IMR-90 (cell line): ENCODE measurements around the gene PIEZO2. TPM values are rescaled to one million over a fixed set of nuclear protein-coding genes. Genes with fewer than 3 reads are reported as not detected.

ENCODE experiments used
- ATAC-seq: fragments of 200-7000 bp; cut with Tn5 transposase; 2 replicates; pipeline ENCODE4 v1.9.1; 2020; ENCODE audit warnings: low read depth, mild to moderate bottlenecking, moderate library complexity
- BruUV-seq: library from RNA; stranded (reverse); fragments of 400-500 nt; replicated peaks from 2 replicates; lab custom pipeline; 2021; lab: Mats Ljungman, UMichigan
- CTCF ChIA-PET: fragments of 300-600 bp; formaldehyde crosslinking; extraction: SDS; loops from one replicate; lab custom pipeline; 2021; ENCODE audit warnings: antibody characterized with exemption; lab: Yijun Ruan, JAX
- POLR2A ChIA-PET: fragments of 300-600 bp; sonication (Branson Sonifier 250); formaldehyde crosslinking; loops from one replicate; lab custom pipeline; 2022; ENCODE audit warnings: antibody characterized with exemption; ENCODE audit not compliant: unreplicated experiment; lab: Charles Lee
- DNase-seq: peaks from one replicate; pipeline ENCODE4 v3.0.0; 2013
- H2AFZ ChIP-seq: replicated peaks from 2 replicates; pipeline ENCODE3; 2013; ENCODE audit warnings: low read length, mild to moderate bottlenecking; ENCODE audit not compliant: poor library complexity
- H2AK5ac ChIP-seq: 2 replicates; pipeline ENCODE4 v1.6.1; 2013; ENCODE audit warnings: low read depth, low read length, inconsistent platforms
- H2AK9ac ChIP-seq: replicated peaks from 2 replicates; pipeline ENCODE3; 2013; ENCODE audit warnings: mild to moderate bottlenecking, low read depth, low read length, moderate library complexity; ENCODE audit not compliant: poor library complexity
- H2BK120ac ChIP-seq: 2 replicates; pipeline ENCODE4 v1.6.1; 2013; ENCODE audit warnings: low read depth, low read length, inconsistent platforms
- H2BK15ac ChIP-seq: 3 replicates; pipeline ENCODE4 v1.6.1; 2013; ENCODE audit warnings: low read depth, low read length, inconsistent platforms
- H2BK20ac ChIP-seq: 2 replicates; pipeline ENCODE4 v1.6.1; 2013; ENCODE audit warnings: low read depth, mild to moderate bottlenecking, inconsistent platforms, low read length, moderate library complexity
- H2BK5ac ChIP-seq: 2 replicates; pipeline ENCODE4 v1.6.1; 2013; ENCODE audit warnings: mild to moderate bottlenecking, low read depth, low read length, inconsistent platforms; ENCODE audit not compliant: poor library complexity, severe bottlenecking
- H3K14ac ChIP-seq: replicated peaks from 2 replicates; pipeline ENCODE4 v1.6.1; 2013; ENCODE audit warnings: low read depth, low read length, inconsistent platforms
- H3K18ac ChIP-seq: 2 replicates; pipeline ENCODE4 v1.6.1; 2013; ENCODE audit warnings: low read depth, low read length, control low read depth
- H3K23ac ChIP-seq: 2 replicates; pipeline ENCODE4 v1.6.1; 2013; ENCODE audit warnings: low read depth, low read length, inconsistent platforms
- H3K27ac ChIP-seq: 2 replicates; pipeline ENCODE4 v1.5.1; 2013; ENCODE audit warnings: mild to moderate bottlenecking, control low read depth, low read length; ENCODE audit not compliant: insufficient read depth
- H3K27me3 ChIP-seq: 2 replicates; pipeline ENCODE4 v1.6.1; 2013; ENCODE audit warnings: low read length; ENCODE audit not compliant: control insufficient read depth, insufficient read depth
- H3K36me3 ChIP-seq: 2 replicates; pipeline ENCODE4 v1.6.1; 2013; ENCODE audit warnings: low read length, mixed read lengths; ENCODE audit not compliant: control insufficient read depth, insufficient read depth
- H3K4ac ChIP-seq: 2 replicates; pipeline ENCODE4 v1.6.1; 2013; ENCODE audit warnings: low read depth, low read length, inconsistent platforms
- H3K4me1 ChIP-seq: 2 replicates; pipeline ENCODE4 v1.6.1; 2013; ENCODE audit warnings: low read length, mixed read lengths; ENCODE audit not compliant: control insufficient read depth, insufficient read depth
- H3K4me2 ChIP-seq: 2 replicates; pipeline ENCODE4 v1.6.1; 2013; ENCODE audit warnings: low read depth, mild to moderate bottlenecking, control low read depth, low read length, moderate library complexity
- H3K4me3 ChIP-seq: 2 replicates; pipeline ENCODE4 v1.5.1; 2013; ENCODE audit warnings: low read depth, mild to moderate bottlenecking, control low read depth, low read length, moderate library complexity; ENCODE audit not compliant: insufficient read depth
- H3K56ac ChIP-seq: 2 replicates; pipeline ENCODE4 v1.6.1; 2013; ENCODE audit warnings: low read length, inconsistent platforms; ENCODE audit not compliant: insufficient read depth; ENCODE audit errors: extremely low read depth
- H3K79me1 ChIP-seq, 2 experiments: 2 replicates each; pipeline ENCODE4 v1.6.1; 2013; ENCODE audit warnings: low read length in 2 of 2, inconsistent platforms in 1 of 2, low read depth in 1 of 2
- H3K9ac ChIP-seq: 2 replicates; pipeline ENCODE4 v1.6.1; 2013; ENCODE audit warnings: low read depth, low read length, control low read depth
- H3K9me1 ChIP-seq: 2 replicates; pipeline ENCODE4 v1.6.1; 2013; ENCODE audit warnings: low read length, inconsistent platforms; ENCODE audit not compliant: insufficient read depth
- H3K9me3 ChIP-seq: 2 replicates; pipeline ENCODE4 v1.6.1; 2013; ENCODE audit warnings: low read length; ENCODE audit not compliant: control insufficient read depth, insufficient read depth
- H4K20me1 ChIP-seq: 2 replicates; pipeline ENCODE4 v1.6.1; 2013; ENCODE audit warnings: low read length, inconsistent platforms; ENCODE audit not compliant: insufficient read depth
- H4K5ac ChIP-seq: 2 replicates; pipeline ENCODE4 v1.6.1; 2013; ENCODE audit warnings: mild to moderate bottlenecking, low read depth, low read length, control low read depth
- H4K8ac ChIP-seq, 2 experiments: 2 replicates each; pipeline ENCODE4 v1.6.1; 2013; ENCODE audit warnings: low read depth in 2 of 2, low read length in 2 of 2, control low read depth in 1 of 2, inconsistent platforms in 1 of 2
- H4K91ac ChIP-seq: 2 replicates; pipeline ENCODE4 v1.6.1; 2013; ENCODE audit warnings: low read depth, low read length, inconsistent platforms; ENCODE audit not compliant: insufficient read depth
- BHLHE40 ChIP-seq: fragments of 150-350 bp; IDR thresholded peaks from 2 replicates; pipeline ENCODE4 v1.6.1; 2016; ENCODE audit warnings: mild to moderate bottlenecking, low read depth, low read length
- CEBPB ChIP-seq: IDR thresholded peaks from 2 replicates; pipeline ENCODE4 v1.6.1; 2012; ENCODE audit warnings: low read depth, low read length, improper control_type of control experiment
- CHD1 ChIP-seq: IDR thresholded peaks from 2 replicates; pipeline ENCODE4 v1.6.1; 2012; ENCODE audit warnings: low read depth, low read length, improper control_type of control experiment
- CTCF ChIP-seq: conservative IDR thresholded peaks from 2 replicates; pipeline ENCODE4 v1.5.1; 2012; ENCODE audit warnings: mild to moderate bottlenecking, low read depth, low read length, improper control_type of control experiment
- MAZ ChIP-seq: IDR thresholded peaks from 2 replicates; pipeline ENCODE4 v1.6.1; 2012; ENCODE audit warnings: low read depth, mild to moderate bottlenecking, low read length, improper control_type of control experiment, moderate library complexity, borderline replicate concordance
- POLR2A ChIP-seq: IDR thresholded peaks from 2 replicates; pipeline ENCODE4 v1.6.1; 2012; ENCODE audit warnings: mild to moderate bottlenecking, low read depth, low read length
- RCOR1 ChIP-seq: IDR thresholded peaks from 2 replicates; pipeline ENCODE4 v1.6.1; 2012; ENCODE audit warnings: mild to moderate bottlenecking, low read length, improper control_type of control experiment; ENCODE audit not compliant: insufficient replicate concordance
- SMC3 ChIP-seq: fragments of 150-350 bp; IDR thresholded peaks from 2 replicates; pipeline ENCODE4 v1.6.1; 2016; ENCODE audit warnings: low read depth, mild to moderate bottlenecking, antibody characterized with exemption, low read length, moderate library complexity
- USF2 ChIP-seq: fragments of 150-350 bp; IDR thresholded peaks from 2 replicates; pipeline ENCODE4 v1.6.1; 2017; ENCODE audit warnings: mild to moderate bottlenecking, antibody characterized with exemption, low read length, low read depth
- WGBS, 2 experiments: methylation state at CpG; one replicate each; pipeline versions ENCODE4 v1.1.5 to v1.1.7; 2013; ENCODE audit warnings: missing lambda C conversion rate in 2 of 2; ENCODE audit not compliant: insufficient read length in 1 of 2; ENCODE audit errors: extremely low coverage in 2 of 2; 5-methylcytosine and 5-hydroxymethylcytosine counted together
- dilution Hi-C: fragments of 300-500 bp; cut with HindIII; formaldehyde crosslinking; loops from one replicate; pipeline ENCODE4 v1.14.3; 2018; ENCODE audit warnings: low sequenced_read_pairs; ENCODE audit not compliant: unreplicated experiment
- in situ Hi-C: fragments of 300-500 bp; cut with MboI; formaldehyde crosslinking; loops from 3 replicates; pipeline ENCODE4 v1.14.3; 2019; ENCODE audit warnings: low sequenced_read_pairs, inconsistent platforms, mixed read lengths
- intact Hi-C: fragments of 100-400 bp; cut with micrococcal nuclease; formaldehyde crosslinking; loops from 2 replicates; pipeline ENCODE4 v1.10.0; 2022
- polyA plus RNA-seq, 3 experiments: library from polyadenylated mRNA; depleted of rRNA; stranded (reverse); fragments of >200 nt; gene quantifications; 2 replicates each; pipeline ENCODE4 v1.2.3, GENCODE V29; 2012; ENCODE audit warnings: low replicate concordance in 1 of 3
- total RNA-seq: library from RNA; depleted of rRNA; stranded (reverse); fragments of >200 nt; gene quantifications from 2 replicates; pipeline ENCODE4 v1.2.3, GENCODE V29; 2012

The PIEZO2 gene
- total and polyA plus RNA-seq, 2 of the 4 experiments (the other 2 are of a cell fraction): 2.4 to 4.1 TPM

GRCh38 chr18:10950876-10951630, 198.3 kb downstream of the PIEZO2 start:
- Histone ChIP-seq H3K36me3 (no peaks in the 10 kb centered on the region; the same call in 1 of the 2 replicates), H3K27ac (no peak overlapping the region), H2AFZ (no peak overlapping the region), H3K23ac (no peak overlapping the region), H4K8ac (no peak overlapping the region), H4K5ac (no peak overlapping the region), H3K4ac (no peak overlapping the region), H4K91ac (no peak overlapping the region), H2BK15ac (no peak overlapping the region), H2BK120ac (no peak overlapping the region), H3K4me1 (no peaks in the 10 kb centered on the region), H3K9me1 (0 out of 2 replicates have a peak, but pooled peaks cover 4% of the 10 kb centered on the region), H3K18ac (no peak overlapping the region), H3K27me3 (no peaks in the 10 kb centered on the region), H3K9me3 (peaks cover 5% of the 10 kb centered on the region), H2AK5ac (no peak overlapping the region), H3K56ac (no peak overlapping the region), H2BK20ac (no peak overlapping the region), H4K20me1 (no peaks in the 10 kb centered on the region), H3K9ac (no peak overlapping the region), H3K14ac (no peak overlapping the region), H2AK9ac (no peak overlapping the region), H2BK5ac (no peak overlapping the region), H3K4me2 (no peak overlapping the region), H3K79me1 (no peaks in the 10 kb centered on the region), H3K4me3 (no peak overlapping the region)
- CTCF ChIA-PET: interaction anchor here (0.6 to 1.2 kb wide), 4 partner anchors 14 to 258 kb away, joined by 3 read pairs; no protein-coding TSS in a partner anchor
- POLR2A ChIA-PET: no interaction called here
- TF ChIP-seq CEBPB (no peak), USF2 (no peak), CHD1 (no peak), POLR2A (no peak), CTCF (no peak), BHLHE40 (no peak), MAZ (no peak), RCOR1 (no peak), SMC3 (no peak)
- no peak for DNase-seq
- BruUV-seq: no TSS peak
- ATAC-seq: no peak
- dilution Hi-C loops (no loop called here), intact Hi-C loops (loop anchor here (10.0 kb wide), 1 partner anchor 76 kb away; no protein-coding TSS in a partner anchor), in situ Hi-C loops (no loop called here)
- WGBS, 2 experiments: 61% methylated on average over 2 of the region's 8 CpGs; no CpG with 5 or more reads in 1 of the 2 experiments
